Measurements from ENCODE around the gene PBXIP1. TPM values are rescaled to one million over a fixed set of nuclear protein-coding genes. Genes with fewer than 3 reads are reported as not detected.

Gene PBXIP1, protein sequence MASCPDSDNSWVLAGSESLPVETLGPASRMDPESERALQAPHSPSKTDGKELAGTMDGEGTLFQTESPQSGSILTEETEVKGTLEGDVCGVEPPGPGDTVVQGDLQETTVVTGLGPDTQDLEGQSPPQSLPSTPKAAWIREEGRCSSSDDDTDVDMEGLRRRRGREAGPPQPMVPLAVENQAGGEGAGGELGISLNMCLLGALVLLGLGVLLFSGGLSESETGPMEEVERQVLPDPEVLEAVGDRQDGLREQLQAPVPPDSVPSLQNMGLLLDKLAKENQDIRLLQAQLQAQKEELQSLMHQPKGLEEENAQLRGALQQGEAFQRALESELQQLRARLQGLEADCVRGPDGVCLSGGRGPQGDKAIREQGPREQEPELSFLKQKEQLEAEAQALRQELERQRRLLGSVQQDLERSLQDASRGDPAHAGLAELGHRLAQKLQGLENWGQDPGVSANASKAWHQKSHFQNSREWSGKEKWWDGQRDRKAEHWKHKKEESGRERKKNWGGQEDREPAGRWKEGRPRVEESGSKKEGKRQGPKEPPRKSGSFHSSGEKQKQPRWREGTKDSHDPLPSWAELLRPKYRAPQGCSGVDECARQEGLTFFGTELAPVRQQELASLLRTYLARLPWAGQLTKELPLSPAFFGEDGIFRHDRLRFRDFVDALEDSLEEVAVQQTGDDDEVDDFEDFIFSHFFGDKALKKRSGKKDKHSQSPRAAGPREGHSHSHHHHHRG
- total RNA-seq: 69.1 and 69.5 TPM in 2 replicates
- long read RNA-seq, transcript PBXIP1-202 (11 exons, 3,212 nt): major isoform, 24 of 33 reads
- long read RNA-seq, partial matches to known transcripts: 5 of 33 reads
- long read RNA-seq, other reads (novel, unspliced or antisense): 4 of 33 reads

GRCh38 chr1:154955718-154956543, at the start of gene PBXIP1:
Gene PBXIP1 (minus strand): TSS chr1:154956099. CDS start chr1:154953721, 2,378 bp downstream.
- TF ChIP-seq, protein P1, sequence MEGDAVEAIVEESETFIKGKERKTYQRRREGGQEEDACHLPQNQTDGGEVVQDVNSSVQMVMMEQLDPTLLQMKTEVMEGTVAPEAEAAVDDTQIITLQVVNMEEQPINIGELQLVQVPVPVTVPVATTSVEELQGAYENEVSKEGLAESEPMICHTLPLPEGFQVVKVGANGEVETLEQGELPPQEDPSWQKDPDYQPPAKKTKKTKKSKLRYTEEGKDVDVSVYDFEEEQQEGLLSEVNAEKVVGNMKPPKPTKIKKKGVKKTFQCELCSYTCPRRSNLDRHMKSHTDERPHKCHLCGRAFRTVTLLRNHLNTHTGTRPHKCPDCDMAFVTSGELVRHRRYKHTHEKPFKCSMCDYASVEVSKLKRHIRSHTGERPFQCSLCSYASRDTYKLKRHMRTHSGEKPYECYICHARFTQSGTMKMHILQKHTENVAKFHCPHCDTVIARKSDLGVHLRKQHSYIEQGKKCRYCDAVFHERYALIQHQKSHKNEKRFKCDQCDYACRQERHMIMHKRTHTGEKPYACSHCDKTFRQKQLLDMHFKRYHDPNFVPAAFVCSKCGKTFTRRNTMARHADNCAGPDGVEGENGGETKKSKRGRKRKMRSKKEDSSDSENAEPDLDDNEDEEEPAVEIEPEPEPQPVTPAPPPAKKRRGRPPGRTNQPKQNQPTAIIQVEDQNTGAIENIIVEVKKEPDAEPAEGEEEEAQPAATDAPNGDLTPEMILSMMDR (IDR thresholded peaks at IDR 0.05; ENCODE audit: unreplicated experiment): peak; percentile 41
- no peaks in the 10 kb centered on the region for H3K9me3 Mint-ChIP-seq (ENCODE audit: low read depth)
- no peaks in the 10 kb centered on the region for H3K36me3 Mint-ChIP-seq (ENCODE audit: insufficient read depth)
- peak within 1 kb of the TSS; percentile 98 for H3K27ac Mint-ChIP-seq
- peak within 1 kb of the TSS; percentile 84 for H3K4me3 Mint-ChIP-seq (ENCODE audit: low read depth)
- DNase-seq (ENCODE audit: low spot score, unreplicated experiment): peak; percentile 79
- H3K4me1 Mint-ChIP-seq (ENCODE audit: low read depth): peaks cover 43% of the 10 kb centered on the region
- no peaks in the 10 kb centered on the region for H3K27me3 Mint-ChIP-seq

- no peaks in the 10 kb centered on the region for H3K27me3 Mint-ChIP-seq
- H3K9me3 Mint-ChIP-seq (ENCODE audit: low read depth): no peaks in the 10 kb centered on the region
- H3K4me1 Mint-ChIP-seq (ENCODE audit: low read depth): peaks cover 13% of the 10 kb centered on the region
- no peaks in the 10 kb centered on the region for H3K36me3 Mint-ChIP-seq (ENCODE audit: insufficient read depth)
- TF ChIP-seq, protein P1 (IDR thresholded peaks at IDR 0.05; ENCODE audit: unreplicated experiment): no peak
- H3K27ac Mint-ChIP-seq: no peak overlapping the region
- no peak for DNase-seq (ENCODE audit: low spot score, unreplicated experiment)
- peak overlapping the region; percentile 53 for H3K4me3 Mint-ChIP-seq (ENCODE audit: low read depth)
Observed at GRCh38 chr1:155005076-155006011, 49.4 kb upstream of the PBXIP1 start.

GRCh38 chr1:155004352-155005075, 48.6 kb upstream of the PBXIP1 start:
- H3K36me3 Mint-ChIP-seq (ENCODE audit: insufficient read depth): no peaks in the 10 kb centered on the region
- H3K27me3 Mint-ChIP-seq: no peaks in the 10 kb centered on the region
- DNase-seq (ENCODE audit: low spot score, unreplicated experiment): no peak
- H3K4me1 Mint-ChIP-seq (ENCODE audit: low read depth): peaks cover 18% of the 10 kb centered on the region
- no peaks in the 10 kb centered on the region for H3K9me3 Mint-ChIP-seq (ENCODE audit: low read depth)
- TF ChIP-seq, protein P1 (IDR thresholded peaks at IDR 0.05; ENCODE audit: unreplicated experiment): no peak
- peak overlapping the region; percentile 85 for H3K27ac Mint-ChIP-seq
- peak overlapping the region; percentile 98 for H3K4me3 Mint-ChIP-seq (ENCODE audit: low read depth)

DNA sequence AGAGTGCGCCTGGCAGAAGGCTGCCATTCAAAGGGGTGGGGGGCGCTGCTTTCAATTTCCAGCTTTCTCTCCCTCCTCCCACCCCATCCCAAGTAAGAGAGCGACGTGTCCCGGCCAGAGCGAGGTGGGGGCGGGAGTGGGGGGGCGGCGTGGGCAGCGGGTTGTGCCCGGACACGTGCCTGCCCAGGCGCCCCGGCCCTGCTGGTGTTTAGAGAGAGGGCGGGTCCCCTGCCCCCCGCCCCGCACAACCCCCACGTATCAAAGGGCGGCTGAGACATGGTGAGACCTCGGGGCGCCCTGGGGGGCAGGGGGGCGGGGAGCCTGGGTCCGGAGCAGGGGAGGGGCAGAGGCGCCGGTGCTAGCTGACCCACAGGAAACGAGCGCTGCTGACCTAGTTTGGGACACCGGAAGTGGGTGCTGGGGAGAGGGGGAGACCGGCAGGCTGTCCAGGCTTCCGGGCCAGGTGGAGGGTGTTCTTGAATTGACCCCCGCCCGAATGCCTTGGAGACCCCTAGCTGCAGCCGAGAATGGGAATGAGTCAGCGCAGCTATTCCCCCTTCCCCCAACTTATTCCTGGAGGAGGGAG, 48.0 kb upstream of the PBXIP1 start:
- Mint-ChIP-seq H3K4me3 (ENCODE audit: low read depth) (peak overlapping the region; percentile 98), H3K36me3 (ENCODE audit: insufficient read depth) (no peaks in the 10 kb centered on the region)

More for the DNA sequence above, 48.0 kb upstream of the PBXIP1 start:
- Mint-ChIP-seq H3K9me3 (ENCODE audit: low read depth) (no peaks in the 10 kb centered on the region), H3K27ac (peak overlapping the region; percentile 91), H3K27me3 (no peaks in the 10 kb centered on the region), H3K4me1 (ENCODE audit: low read depth) (peaks cover 19% of the 10 kb centered on the region)
- TF ChIP-seq, protein P1 (IDR thresholded peaks at IDR 0.05; ENCODE audit: unreplicated experiment): peak; percentile 3
- no peak for DNase-seq (ENCODE audit: low spot score, unreplicated experiment)
